HEK293 (cell line): ENCODE results near the gene DIRAS1.

Experiments
- CTCF ChIA-PET: fragments of 350-600 bp; formaldehyde crosslinking; extraction: SDS; loops from one replicate; lab custom pipeline; 2021; ENCODE audit warnings: antibody characterized with exemption; lab: Yijun Ruan, JAX
- POLR2A ChIA-PET: fragments of 300-600 bp; formaldehyde crosslinking; extraction: SDS; loops from one replicate; lab custom pipeline; 2020; ENCODE audit warnings: antibody characterized with exemption, inconsistent platforms; lab: Yijun Ruan, JAX
- H3K27ac ChIP-seq: fragments of 200-500 bp; sonication (Bioruptor generic); 2 replicates; pipeline ENCODE4 v1.5.1; 2014; ENCODE audit warnings: low read depth, low read length, control low read depth, inconsistent platforms; ENCODE audit errors: extremely low read depth
- H3K36me3 ChIP-seq, 2 experiments: fragments of 200-500 bp in 1 of 2; sonication (Bioruptor generic) in 1 of 2; 1 replicate in 1 of 2; 2 replicates in 1 of 2; pipeline ENCODE4 v1.5.1; 2014 to 2017; ENCODE audit warnings: inconsistent platforms in 2 of 2, low read length in 2 of 2; ENCODE audit not compliant: control insufficient read depth in 2 of 2, insufficient read depth in 1 of 2
- H3K4me1 ChIP-seq: fragments of 200-500 bp; sonication (Bioruptor generic); 2 replicates; pipeline ENCODE4 v1.5.1; 2014; ENCODE audit warnings: mild to moderate bottlenecking, low read length, inconsistent platforms; ENCODE audit not compliant: control insufficient read depth, insufficient read depth
- H3K4me3 ChIP-seq: 2 replicates; pipeline ENCODE4 v1.5.1; 2011; ENCODE audit warnings: low read depth, mild to moderate bottlenecking, control low read depth, low read length, moderate library complexity
- H3K9me3 ChIP-seq: fragments of 200-500 bp; sonication (Bioruptor generic); 2 replicates; pipeline ENCODE4 v1.5.1; 2014; ENCODE audit warnings: low read depth, low read length, inconsistent platforms; ENCODE audit not compliant: control insufficient read depth, insufficient read depth
- BCL11A ChIP-seq: fragments of 450-650 bp; formaldehyde crosslinking; IDR thresholded peaks from 2 replicates; pipeline ENCODE4 v1.5.1; 2016; ENCODE audit warnings: low read depth, missing biosample characterization, missing genetic modification characterization
- CTCF ChIP-seq: fragments of 450-650 bp; formaldehyde crosslinking; IDR thresholded peaks from 2 replicates; pipeline ENCODE4 v1.5.1; 2016; ENCODE audit warnings: missing biosample characterization, missing genetic modification characterization
- EGR2 ChIP-seq: fragments of 450-650 bp; formaldehyde crosslinking; IDR thresholded peaks from 2 replicates; pipeline ENCODE4 v1.5.1; 2016; ENCODE audit warnings: low read depth, missing biosample characterization, missing genetic modification characterization
- HOXC10 ChIP-seq: sonication (generic); formaldehyde crosslinking; IDR thresholded peaks from 2 replicates; pipeline ENCODE4 v1.8.1; 2023; ENCODE audit warnings: mild to moderate bottlenecking, missing genetic modification reagents
- HOXD13 ChIP-seq: sonication (generic); formaldehyde crosslinking; IDR thresholded peaks from 2 replicates; pipeline ENCODE4 v1.8.0; 2022; ENCODE audit warnings: missing genetic modification reagents, borderline replicate concordance
- KLF9 ChIP-seq: fragments of 450-650 bp; formaldehyde crosslinking; IDR thresholded peaks from 2 replicates; pipeline ENCODE4 v1.5.1; 2016; ENCODE audit warnings: missing biosample characterization, missing genetic modification characterization, low read depth
- PATZ1 ChIP-seq: fragments of 450-650 bp; formaldehyde crosslinking; IDR thresholded peaks from 2 replicates; pipeline ENCODE4 v1.5.1; 2016; ENCODE audit warnings: missing biosample characterization, missing genetic modification characterization
- SCRT1 ChIP-seq: fragments of 450-650 bp; formaldehyde crosslinking; IDR thresholded peaks from 2 replicates; pipeline ENCODE4 v1.5.1; 2016; ENCODE audit warnings: missing biosample characterization, missing genetic modification characterization, borderline replicate concordance
- ZBTB44 ChIP-seq: fragments of 450-650 bp; IDR thresholded peaks from 2 replicates; pipeline ENCODE4 v1.5.1; 2018; ENCODE audit warnings: missing biosample characterization, mild to moderate bottlenecking, missing genetic modification characterization
- ZBTB48 ChIP-seq: fragments of 450-650 bp; formaldehyde crosslinking; IDR thresholded peaks from 2 replicates; pipeline ENCODE4 v1.5.1; 2016; ENCODE audit warnings: missing biosample characterization, missing genetic modification characterization
- ZFP69B ChIP-seq: fragments of 450-650 bp; formaldehyde crosslinking; IDR thresholded peaks from 2 replicates; pipeline ENCODE4 v1.5.1; 2016; ENCODE audit warnings: missing biosample characterization, missing genetic modification characterization
- ZNF138 ChIP-seq: fragments of 450-650 bp; formaldehyde crosslinking; IDR thresholded peaks from 2 replicates; pipeline ENCODE4 v1.5.1; 2016; ENCODE audit warnings: missing biosample characterization, missing genetic modification characterization, borderline replicate concordance
- ZNF266 ChIP-seq: fragments of 450-650 bp; formaldehyde crosslinking; IDR thresholded peaks from 2 replicates; pipeline ENCODE4 v1.5.1; 2016; ENCODE audit warnings: missing biosample characterization, missing genetic modification characterization, low read depth
- ZNF280D ChIP-seq: fragments of 450-650 bp; formaldehyde crosslinking; IDR thresholded peaks from 2 replicates; pipeline ENCODE4 v1.5.1; 2016; ENCODE audit warnings: missing biosample characterization, missing genetic modification characterization
- ZNF292 ChIP-seq: fragments of 450-650 bp; formaldehyde crosslinking; IDR thresholded peaks from 2 replicates; pipeline ENCODE4 v1.5.1; 2016; ENCODE audit warnings: low read depth, missing biosample characterization, missing genetic modification characterization, borderline replicate concordance
- ZNF354C ChIP-seq: fragments of 450-650 bp; formaldehyde crosslinking; IDR thresholded peaks from 2 replicates; pipeline ENCODE4 v1.5.1; 2016; ENCODE audit warnings: missing biosample characterization, missing genetic modification characterization, low read depth, borderline replicate concordance
- ZNF394 ChIP-seq: fragments of 450-650 bp; formaldehyde crosslinking; IDR thresholded peaks from 2 replicates; pipeline ENCODE4 v1.5.1; 2016; ENCODE audit warnings: missing biosample characterization, missing genetic modification characterization, mild to moderate bottlenecking, moderate library complexity, borderline replicate concordance
- ZNF404 ChIP-seq: fragments of 450-650 bp; formaldehyde crosslinking; IDR thresholded peaks from 2 replicates; pipeline ENCODE4 v1.5.1; 2017; ENCODE audit warnings: missing biosample characterization, missing genetic modification characterization
- ZNF501 ChIP-seq: fragments of 450-650 bp; formaldehyde crosslinking; IDR thresholded peaks from 2 replicates; pipeline ENCODE4 v1.5.1; 2016; ENCODE audit warnings: missing biosample characterization, missing genetic modification characterization
- ZNF513 ChIP-seq: fragments of 450-650 bp; IDR thresholded peaks from 2 replicates; pipeline ENCODE4 v1.5.1; 2018; ENCODE audit warnings: missing biosample characterization, missing genetic modification characterization
- ZNF560 ChIP-seq: fragments of 450-650 bp; formaldehyde crosslinking; IDR thresholded peaks from 2 replicates; pipeline ENCODE4 v1.5.1; 2017; ENCODE audit warnings: missing biosample characterization, missing genetic modification characterization, borderline replicate concordance
- ZNF621 ChIP-seq: fragments of 450-650 bp; formaldehyde crosslinking; IDR thresholded peaks from 2 replicates; pipeline ENCODE4 v1.5.1; 2017; ENCODE audit warnings: missing biosample characterization, missing genetic modification characterization
- ZNF654 ChIP-seq: fragments of 450-650 bp; formaldehyde crosslinking; IDR thresholded peaks from 2 replicates; pipeline ENCODE4 v1.5.1; 2016; ENCODE audit warnings: low read depth, missing biosample characterization, missing genetic modification characterization
- ZNF701 ChIP-seq: fragments of 450-650 bp; formaldehyde crosslinking; IDR thresholded peaks from 2 replicates; pipeline ENCODE4 v1.5.1; 2016; ENCODE audit warnings: missing biosample characterization, missing genetic modification characterization
- ZNF777 ChIP-seq: fragments of 450-650 bp; formaldehyde crosslinking; IDR thresholded peaks from 2 replicates; pipeline ENCODE4 v1.5.1; 2017; ENCODE audit warnings: missing biosample characterization, missing genetic modification characterization, borderline replicate concordance
- ZSCAN18 ChIP-seq: fragments of 450-650 bp; formaldehyde crosslinking; IDR thresholded peaks from 2 replicates; pipeline ENCODE4 v1.5.1; 2016; ENCODE audit warnings: missing biosample characterization, missing genetic modification characterization

Gene DIRAS1

GRCh38 chr19:2675892-2676291 is 45.3 kb downstream of the DIRAS1 start:
- POLR2A ChIA-PET, result no interaction called here
- H3K9me3 ChIP-seq, result no peaks in the 10 kb centered on the region
- no peak overlapping the region for H3K27ac ChIP-seq
- TF ChIP-seq ZNF701 (tag by site-specific recombination) (no peak), HOXD13 (no peak), CTCF (tag by site-specific recombination) (no peak), BCL11A (no peak), KLF9 (no peak), ZBTB44 (no peak), ZNF654 (tag by site-specific recombination) (no peak), ZNF138 (tag by site-specific recombination) (no peak), ZNF404 (tag by site-specific recombination) (no peak), ZNF292 (tag by site-specific recombination) (no peak), EGR2 (tag by site-specific recombination) (no peak), ZFP69B (tag by site-specific recombination) (no peak), ZNF501 (tag by site-specific recombination) (no peak), ZNF280D (no peak), HOXC10 (CRISPR knock-in tag) (no peak), ZNF621 (tag by site-specific recombination) (no peak), ZNF560 (no peak), ZBTB48 (tag by site-specific recombination) (no peak), ZNF777 (tag by site-specific recombination) (no peak)
- TF ChIP-seq, all 188 proteins: peak for 0
- CTCF ChIA-PET, result no interaction called here
- Histone ChIP-seq H3K4me3 (no peak overlapping the region), H3K36me3 (no peaks in the 10 kb centered on the region), H3K4me1 (no peaks in the 10 kb centered on the region)

GRCh38 chr19:2670217-2670616 is 51.0 kb downstream of the DIRAS1 start:
- H3K4me3 ChIP-seq, result no peak overlapping the region
- no peaks in the 10 kb centered on the region for H3K36me3 ChIP-seq
- POLR2A ChIA-PET, result no interaction called here
- H3K27ac ChIP-seq, result no peak overlapping the region
- no peaks in the 10 kb centered on the region for H3K9me3 ChIP-seq
- CTCF ChIA-PET, result no interaction called here
- no peaks in the 10 kb centered on the region for H3K4me1 ChIP-seq
- no peak for TF ChIP-seq ZNF777 (tag by site-specific recombination)
- no peak for TF ChIP-seq ZNF354C (tag by site-specific recombination)
- no peak for TF ChIP-seq ZNF394
- TF ChIP-seq SCRT1 (tag by site-specific recombination), result no peak
- TF ChIP-seq ZSCAN18 (tag by site-specific recombination), result no peak
- TF ChIP-seq ZNF513 (tag by site-specific recombination), result no peak
- no peak for TF ChIP-seq ZNF266 (tag by site-specific recombination)
- no peak for TF ChIP-seq PATZ1 (tag by site-specific recombination)
- no peak for TF ChIP-seq EGR2 (tag by site-specific recombination)
